Hepatocyte (in vitro differentiated cells): ENCODE results near the gene RPS24.

Experiments
- CTCF ChIP-seq: fragments of 200-600 bp; sonication (generic); IDR thresholded peaks from 2 replicates; pipeline ENCODE4 v1.5.1; 2016; ENCODE audit warnings: antibody characterized with exemption, mild to moderate bottlenecking; ENCODE audit not compliant: poor library complexity
- EZH2 ChIP-seq: fragments of 200-600 bp; sonication (generic); IDR thresholded peaks from 2 replicates; pipeline ENCODE4 v1.6.1; 2016; ENCODE audit warnings: antibody characterized with exemption, mild to moderate bottlenecking, borderline replicate concordance
- EZH2phosphoT487 ChIP-seq: fragments of 200-600 bp; sonication (generic); IDR thresholded peaks from one replicate; pipeline ENCODE4 v1.6.1; 2018; ENCODE audit warnings: antibody characterized with exemption, mild to moderate bottlenecking, low read depth, moderate library complexity; ENCODE audit not compliant: unreplicated experiment, severe bottlenecking

- TF ChIP-seq CTCF (no peak), EZH2phosphoT487 (no peak), EZH2 (no peak)
These were observed 12.2 kb downstream of the RPS24 start for GRCh38 chr10:78045856-78046255.
